CMK (cell line): ENCODE results near the gene STK11.
"Not testable (repeated sequence)": the region's sequence is repeated elsewhere in the genome, so short reads cannot be mapped to it uniquely, and the experiment has no call there.

Experiments
- DNase-seq: peaks from one replicate; pipeline ENCODE4 v3.0.0-alpha.2; 2010; ENCODE audit warnings: low read depth

STK11 gene

GRCh38 chr19:1169411-1169791 lies 36.2 kb upstream of the STK11 start:
- no peak for DNase-seq

- DNase-seq: no peak
These were observed 35.4 kb upstream of the STK11 start for GRCh38 chr19:1169921-1170885.

- no peak for DNase-seq
These were observed 34.4 kb upstream of the STK11 start for GRCh38 chr19:1170938-1171754.

- no peak for DNase-seq
These were observed 33.7 kb upstream of the STK11 start for GRCh38 chr19:1171755-1172352.

GRCh38 chr19:1172353-1173158 lies 33.0 kb upstream of the STK11 start:
- DNase-seq: no peak

GRCh38 chr19:1173159-1173844 lies 32.3 kb upstream of the STK11 start:
- DNase-seq: no peak

- DNase-seq: no peak
These were observed 31.5 kb upstream of the STK11 start, which contains the start of gene SBNO2 for GRCh38 chr19:1173845-1174809. Gene SBNO2 (minus strand): TSS chr19:1174268. CDS start chr19:1154276, 19,992 bp downstream.

GRCh38 chr19:1177322-1178114 lies 28.1 kb upstream of the STK11 start:
- no peak for DNase-seq

GRCh38 chr19:1181606-1182005 lies 24.0 kb upstream of the STK11 start:
- no peak for DNase-seq

- DNase-seq: no peak
These were observed 23.5 kb upstream of the STK11 start for GRCh38 chr19:1182068-1182467.

GRCh38 chr19:1182727-1183126 lies 22.9 kb upstream of the STK11 start:
- no peak for DNase-seq

GRCh38 chr19:1183543-1184172 lies 21.9 kb upstream of the STK11 start:
- DNase-seq: no peak

GRCh38 chr19:1189419-1189818 lies 16.2 kb upstream of the STK11 start:
- DNase-seq: no peak

GRCh38 chr19:1199531-1199930 lies 6.0 kb upstream of the STK11 start:
- DNase-seq: no peak

- not testable (repeated sequence) for DNase-seq
These were observed 5.0 kb upstream of the STK11 start for GRCh38 chr19:1200614-1201013.

GRCh38 chr19:1206150-1206863 lies 729 bp downstream of the STK11 start:
- no peak for DNase-seq

GRCh38 chr19:1206864-1207450 lies 1.4 kb downstream of the STK11 start:
- no peak for DNase-seq
